HuH-7 (cell line): ENCODE data around the gene DMRTB1.
"Not testable (repeated sequence)": the region's sequence is repeated elsewhere in the genome, so short reads cannot be mapped to it uniquely, and the experiment has no call there.

Experiments used
- DNase-seq: peaks from one replicate; pipeline ENCODE4 v3.0.0; 2011; ENCODE audit warnings: low spot score

Gene DMRTB1

GRCh38 chr1:53459321-53460175 is at the start of gene DMRTB1:
Gene DMRTB1, plus strand, starts transcription at chr1:53459399. Its CDS starts 55 bp downstream, at chr1:53459454.
- no peak for DNase-seq

GRCh38 chr1:53409695-53410094 is 49.5 kb upstream of the DMRTB1 start:
- no peak for DNase-seq

- no peak for DNase-seq
Observed at GRCh38 chr1:53410100-53410541, 49.1 kb upstream of the DMRTB1 start.

- DNase-seq = no peak
Observed at GRCh38 chr1:53410701-53411100, 48.5 kb upstream of the DMRTB1 start.

GRCh38 chr1:53411541-53412152 is 47.6 kb upstream of the DMRTB1 start:
- DNase-seq = no peak

- no peak for DNase-seq
Observed at GRCh38 chr1:53412285-53413174, 46.7 kb upstream of the DMRTB1 start.

GRCh38 chr1:53413175-53414001 is 45.8 kb upstream of the DMRTB1 start:
- DNase-seq = no peak

- no peak for DNase-seq
Observed at GRCh38 chr1:53414632-53415031, 44.6 kb upstream of the DMRTB1 start.

GRCh38 chr1:53415432-53415831 is 43.8 kb upstream of the DMRTB1 start:
- no peak for DNase-seq

- no peak for DNase-seq
Observed at GRCh38 chr1:53416269-53416813, 42.9 kb upstream of the DMRTB1 start.

- no peak for DNase-seq
Observed at GRCh38 chr1:53417074-53417511, 42.1 kb upstream of the DMRTB1 start.

- no peak for DNase-seq
Observed at GRCh38 chr1:53419034-53419433, 40.2 kb upstream of the DMRTB1 start.

- DNase-seq = no peak
Observed at GRCh38 chr1:53420341-53420740, 38.9 kb upstream of the DMRTB1 start.

GRCh38 chr1:53421208-53421607 is 38.0 kb upstream of the DMRTB1 start:
- DNase-seq = no peak

GRCh38 chr1:53430261-53430660 is 28.9 kb upstream of the DMRTB1 start:
- no peak for DNase-seq

- DNase-seq = no peak
Observed at GRCh38 chr1:53430779-53431178, 28.4 kb upstream of the DMRTB1 start.

GRCh38 chr1:53431244-53431643 is 28.0 kb upstream of the DMRTB1 start:
- DNase-seq = no peak

GRCh38 chr1:53431805-53432565 is 27.2 kb upstream of the DMRTB1 start:
- DNase-seq = no peak

GRCh38 chr1:53432611-53433010 is 26.6 kb upstream of the DMRTB1 start:
- DNase-seq = no peak

- DNase-seq = not testable (repeated sequence)
Observed at GRCh38 chr1:53434405-53435007, 24.7 kb upstream of the DMRTB1 start.
